ENCODE results near the gene IDH2.
"Not testable (repeated sequence)": the region's sequence is repeated elsewhere in the genome, so short reads cannot be mapped to it uniquely, and the experiment has no call there.

Gene IDH2

GRCh38 chr15:90101969-90102890 is at the start of gene IDH2:
Gene IDH2, minus strand, starts transcription at chr15:90102468. Its CDS starts 78 bp downstream, at chr15:90102390.
- H3K27ac ChIP-seq = peak within 1 kb of the TSS; percentile 94
- no peak for TF ChIP-seq CTCF (conservative IDR thresholded peaks at IDR 0.05)
- TF ChIP-seq ZFX (IDR thresholded peaks at IDR 0.05) = peak; percentile 83

GRCh38 chr15:90150551-90150950 is 48.3 kb upstream of the IDH2 start:
- H3K27ac ChIP-seq = peak overlapping the region; percentile 87

GRCh38 chr15:90149609-90150340 is 47.5 kb upstream of the IDH2 start:
- H3K27ac ChIP-seq = peak overlapping the region; percentile 87
- TF ChIP-seq ZFX (IDR thresholded peaks at IDR 0.05) (no peak), CTCF (conservative IDR thresholded peaks at IDR 0.05) (no peak)

- H3K27ac ChIP-seq = not testable (repeated sequence)
Observed at GRCh38 chr15:90146198-90146761, 44.0 kb upstream of the IDH2 start.

- no peak overlapping the region for H3K27ac ChIP-seq
- TF ChIP-seq CTCF (conservative IDR thresholded peaks at IDR 0.05) = no peak
- no peak for TF ChIP-seq ZFX (IDR thresholded peaks at IDR 0.05)
Observed at GRCh38 chr15:90145761-90146160, 43.5 kb upstream of the IDH2 start.

GRCh38 chr15:90145259-90145658 is 43.0 kb upstream of the IDH2 start:
- no peak overlapping the region for H3K27ac ChIP-seq
- TF ChIP-seq CTCF (conservative IDR thresholded peaks at IDR 0.05) (no peak), ZFX (IDR thresholded peaks at IDR 0.05) (no peak)

- TF ChIP-seq CTCF (conservative IDR thresholded peaks at IDR 0.05) (peak; percentile 93), ZFX (IDR thresholded peaks at IDR 0.05) (no peak)
- peak overlapping the region; percentile 4; the same call in 1 of the 2 replicates for H3K27ac ChIP-seq
Observed at GRCh38 chr15:90143166-90143655, 40.9 kb upstream of the IDH2 start.
